Activated T-helper 1 cell treated with Interleukin-2 at 50 U/mL for 16 hours (primary cell): Measurements from ENCODE around the gene GCM1.

ENCODE experiments used
- DNase-seq: peaks from one replicate; pipeline ENCODE4 v3.0.0-alpha.2; 2020; ENCODE audit warnings: low read depth

GCM1 gene

GRCh38 chr6:53151676-53152075, 3.0 kb upstream of the GCM1 start:
- DNase-seq: no peak

- no peak for DNase-seq
These were observed 3.8 kb downstream of the GCM1 start for GRCh38 chr6:53144802-53145201.

GRCh38 chr6:53143710-53144109, 4.9 kb downstream of the GCM1 start:
- no peak for DNase-seq

GRCh38 chr6:53142810-53143209, 5.8 kb downstream of the GCM1 start:
- DNase-seq: no peak

- no peak for DNase-seq
These were observed 8.7 kb downstream of the GCM1 start for GRCh38 chr6:53139841-53140413.

- DNase-seq: no peak
These were observed 12.5 kb downstream of the GCM1 start for GRCh38 chr6:53136000-53136609.

GRCh38 chr6:53134601-53135235, 13.9 kb downstream of the GCM1 start:
- no peak for DNase-seq

GRCh38 chr6:53133961-53134360, 14.7 kb downstream of the GCM1 start:
- no peak for DNase-seq

- DNase-seq: no peak
These were observed 17.9 kb downstream of the GCM1 start for GRCh38 chr6:53130569-53131290.

GRCh38 chr6:53128842-53129241, 19.8 kb downstream of the GCM1 start:
- no peak for DNase-seq

- DNase-seq: no peak
These were observed 23.4 kb downstream of the GCM1 start for GRCh38 chr6:53125276-53125675.

- DNase-seq: no peak
These were observed 24.4 kb downstream of the GCM1 start for GRCh38 chr6:53124131-53124800.

GRCh38 chr6:53119772-53120409, 28.8 kb downstream of the GCM1 start:
- no peak for DNase-seq

GRCh38 chr6:53119349-53119748, 29.3 kb downstream of the GCM1 start:
- no peak for DNase-seq

GRCh38 chr6:53115741-53116140, 32.9 kb downstream of the GCM1 start:
- DNase-seq: no peak

GRCh38 chr6:53115113-53115512, 33.5 kb downstream of the GCM1 start:
- no peak for DNase-seq

- DNase-seq: no peak
These were observed 34.9 kb downstream of the GCM1 start for GRCh38 chr6:53113742-53114141.

GRCh38 chr6:53112871-53113270, 35.8 kb downstream of the GCM1 start:
- no peak for DNase-seq

GRCh38 chr6:53112404-53112803, 36.2 kb downstream of the GCM1 start:
- DNase-seq: no peak

GRCh38 chr6:53111865-53112264, 36.8 kb downstream of the GCM1 start:
- no peak for DNase-seq

- DNase-seq: no peak
These were observed 39.0 kb downstream of the GCM1 start for GRCh38 chr6:53109612-53110011.

- no peak for DNase-seq
These were observed 41.5 kb downstream of the GCM1 start for GRCh38 chr6:53107091-53107490.
